Hepatocyte (in vitro differentiated cells): ENCODE data around the gene LSM12. TPM values are rescaled to one million over a fixed set of nuclear protein-coding genes. Genes with fewer than 3 reads are reported as not detected.

ENCODE experiments used
- DNase-seq: peaks from one replicate; pipeline ENCODE4 v3.0.0-alpha.2; 2016; ENCODE audit warnings: low spot score
- H2AFZ ChIP-seq: fragments of 200-600 bp; sonication (generic); 2 replicates; pipeline ENCODE4 v1.6.0; 2016; ENCODE audit warnings: antibody characterized with exemption, mild to moderate bottlenecking
- H3K27ac ChIP-seq: fragments of 200-600 bp; sonication (generic); 2 replicates; pipeline ENCODE4 v1.5.1; 2016; ENCODE audit warnings: mild to moderate bottlenecking
- H3K27me3 ChIP-seq: fragments of 200-600 bp; sonication (generic); 2 replicates; pipeline ENCODE4 v1.6.1; 2016
- H3K36me3 ChIP-seq: fragments of 200-600 bp; sonication (generic); replicated peaks from 2 replicates; pipeline ENCODE4 v1.5.1; 2016; ENCODE audit warnings: low read depth; ENCODE audit not compliant: insufficient read depth
- H3K4me1 ChIP-seq: fragments of 200-600 bp; sonication (generic); 2 replicates; pipeline ENCODE4 v1.5.1; 2016; ENCODE audit warnings: mild to moderate bottlenecking, moderate library complexity; ENCODE audit not compliant: insufficient read depth
- H3K4me2 ChIP-seq: fragments of 200-600 bp; sonication (generic); 2 replicates; pipeline ENCODE4 v1.6.0; 2016
- H3K4me3 ChIP-seq: fragments of 200-600 bp; sonication (generic); 2 replicates; pipeline ENCODE4 v1.5.1; 2016; ENCODE audit warnings: mild to moderate bottlenecking
- H3K79me2 ChIP-seq: fragments of 200-600 bp; sonication (generic); 2 replicates; pipeline ENCODE4 v1.6.0; 2017; ENCODE audit warnings: mild to moderate bottlenecking
- H3K9me2 ChIP-seq: fragments of 200-600 bp; sonication (generic); replicated peaks from 2 replicates; pipeline ENCODE4 v1.6.0; 2017; ENCODE audit warnings: mild to moderate bottlenecking; ENCODE audit not compliant: insufficient read depth
- H3K9me3 ChIP-seq: fragments of 200-600 bp; sonication (generic); 2 replicates; pipeline ENCODE4 v1.5.1; 2016; ENCODE audit warnings: low read depth, mild to moderate bottlenecking
- H4K20me1 ChIP-seq: fragments of 200-600 bp; sonication (generic); 2 replicates; pipeline ENCODE4 v1.6.0; 2016; ENCODE audit warnings: mild to moderate bottlenecking; ENCODE audit not compliant: insufficient read depth, poor library complexity, severe bottlenecking
- EZH2 ChIP-seq: fragments of 200-600 bp; sonication (generic); IDR thresholded peaks from 2 replicates; pipeline ENCODE4 v1.6.1; 2016; ENCODE audit warnings: antibody characterized with exemption, mild to moderate bottlenecking, borderline replicate concordance
- EZH2phosphoT487 ChIP-seq: fragments of 200-600 bp; sonication (generic); IDR thresholded peaks from one replicate; pipeline ENCODE4 v1.6.1; 2018; ENCODE audit warnings: antibody characterized with exemption, mild to moderate bottlenecking, low read depth, moderate library complexity; ENCODE audit not compliant: unreplicated experiment, severe bottlenecking
- WGBS: methylation state at CpG from one replicate; pipeline ENCODE4 v1.1.6; 2016; ENCODE audit warnings: low lambda C conversion rate; ENCODE audit errors: missing lambda C conversion rate; 5-methylcytosine and 5-hydroxymethylcytosine counted together
- polyA plus RNA-seq: library from polyadenylated mRNA; unstranded; fragments of >200 nt; fragmentation: Nextera tagmentation; extraction: Ambion mirVana; gene quantifications from 2 replicates; pipeline ENCODE4 v1.2.1, GENCODE V29; 2016
- total RNA-seq: library from RNA; depleted of rRNA; stranded (reverse); fragments of >200 nt; gene quantifications from 2 replicates; pipeline ENCODE4 v1.2.3, GENCODE V29; 2014
- TF ChIP-seq, protein P1 (sequence below): fragments of 200-600 bp; sonication (generic); IDR thresholded peaks from 2 replicates; pipeline ENCODE4 v1.5.1; 2016; ENCODE audit warnings: antibody characterized with exemption, mild to moderate bottlenecking; ENCODE audit not compliant: poor library complexity

LSM12 gene
- total and polyA plus RNA-seq, 2 experiments from 2014 or later = 40.4 to 44.5 TPM

DNA sequence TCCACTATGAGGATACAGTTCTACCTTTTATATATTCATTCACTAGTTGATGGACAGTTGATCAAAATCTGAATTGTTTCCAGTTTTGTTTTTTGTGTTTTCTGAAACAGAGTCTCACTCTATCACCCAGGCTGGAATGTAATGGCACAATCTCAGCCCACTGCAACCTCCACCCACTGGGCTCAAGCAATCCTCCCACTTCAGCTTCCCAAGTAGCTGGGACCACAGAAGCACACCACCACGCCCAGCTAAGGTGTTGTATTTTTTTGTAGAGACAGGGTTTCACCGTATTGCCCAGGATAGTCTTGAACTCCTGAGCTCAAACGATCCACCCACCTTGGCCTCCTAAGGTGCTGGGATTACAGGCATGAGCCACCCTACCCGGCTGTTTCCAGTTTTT lies 21.0 kb downstream of the LSM12 start:
- H3K36me3 ChIP-seq = no peaks in the 10 kb centered on the region
- TF ChIP-seq EZH2phosphoT487 = no peak
- TF ChIP-seq, protein P1, sequence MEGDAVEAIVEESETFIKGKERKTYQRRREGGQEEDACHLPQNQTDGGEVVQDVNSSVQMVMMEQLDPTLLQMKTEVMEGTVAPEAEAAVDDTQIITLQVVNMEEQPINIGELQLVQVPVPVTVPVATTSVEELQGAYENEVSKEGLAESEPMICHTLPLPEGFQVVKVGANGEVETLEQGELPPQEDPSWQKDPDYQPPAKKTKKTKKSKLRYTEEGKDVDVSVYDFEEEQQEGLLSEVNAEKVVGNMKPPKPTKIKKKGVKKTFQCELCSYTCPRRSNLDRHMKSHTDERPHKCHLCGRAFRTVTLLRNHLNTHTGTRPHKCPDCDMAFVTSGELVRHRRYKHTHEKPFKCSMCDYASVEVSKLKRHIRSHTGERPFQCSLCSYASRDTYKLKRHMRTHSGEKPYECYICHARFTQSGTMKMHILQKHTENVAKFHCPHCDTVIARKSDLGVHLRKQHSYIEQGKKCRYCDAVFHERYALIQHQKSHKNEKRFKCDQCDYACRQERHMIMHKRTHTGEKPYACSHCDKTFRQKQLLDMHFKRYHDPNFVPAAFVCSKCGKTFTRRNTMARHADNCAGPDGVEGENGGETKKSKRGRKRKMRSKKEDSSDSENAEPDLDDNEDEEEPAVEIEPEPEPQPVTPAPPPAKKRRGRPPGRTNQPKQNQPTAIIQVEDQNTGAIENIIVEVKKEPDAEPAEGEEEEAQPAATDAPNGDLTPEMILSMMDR = no peak
- TF ChIP-seq EZH2 = no peak
- no peaks in the 10 kb centered on the region for H3K27me3 ChIP-seq
- H3K79me2 ChIP-seq = peaks cover 78% of the 10 kb centered on the region
- no peaks in the 10 kb centered on the region for H3K9me2 ChIP-seq
- no peaks in the 10 kb centered on the region for H3K9me3 ChIP-seq
- no peak for DNase-seq
- H3K27ac ChIP-seq = no peak overlapping the region
- no peak overlapping the region for H3K4me2 ChIP-seq
- peaks cover 48% of the 10 kb centered on the region for H4K20me1 ChIP-seq
- no peaks in the 10 kb centered on the region for H3K4me1 ChIP-seq
- 93% methylated on average over 4 of the region's 4 CpGs for WGBS
- H2AFZ ChIP-seq = no peak overlapping the region
- H3K4me3 ChIP-seq = no peak overlapping the region

- H3K36me3 ChIP-seq = no peaks in the 10 kb centered on the region
- H4K20me1 ChIP-seq = peaks cover 51% of the 10 kb centered on the region
- no peaks in the 10 kb centered on the region for H3K27me3 ChIP-seq
- H3K4me3 ChIP-seq = no peak overlapping the region
- TF ChIP-seq EZH2 = no peak
- no peak for TF ChIP-seq EZH2phosphoT487
- TF ChIP-seq, protein P1 = no peak
- WGBS = 75% methylated on average over 1 of the region's 1 CpG
- peak overlapping the region; percentile 10 for H3K27ac ChIP-seq
- DNase-seq = no peak
- peaks cover 76% of the 10 kb centered on the region for H3K79me2 ChIP-seq
- no peaks in the 10 kb centered on the region for H3K4me1 ChIP-seq
- H3K9me2 ChIP-seq = no peaks in the 10 kb centered on the region
- H2AFZ ChIP-seq = no peak overlapping the region
- H3K9me3 ChIP-seq = no peaks in the 10 kb centered on the region
- no peak overlapping the region for H3K4me2 ChIP-seq
Measured at GRCh38 chr17:44044071-44044470, 22.4 kb downstream of the LSM12 start.

- Histone ChIP-seq H3K4me1 (no peaks in the 10 kb centered on the region), H3K9me3 (no peaks in the 10 kb centered on the region), H3K4me2 (no peak overlapping the region), H3K9me2 (no peaks in the 10 kb centered on the region), H3K79me2 (peaks cover 73% of the 10 kb centered on the region), H3K36me3 (no peaks in the 10 kb centered on the region), H3K27ac (peak overlapping the region; percentile 1), H2AFZ (no peak overlapping the region), H3K27me3 (no peaks in the 10 kb centered on the region), H4K20me1 (peaks cover 44% of the 10 kb centered on the region), H3K4me3 (no peak overlapping the region)
- no peak for DNase-seq
- no peak for TF ChIP-seq EZH2phosphoT487
- TF ChIP-seq, protein P1 = no peak
- no peak for TF ChIP-seq EZH2
- 79% methylated on average over 4 of the region's 4 CpGs for WGBS
Measured at GRCh38 chr17:44043272-44043696, 23.2 kb downstream of the LSM12 start.

DNA sequence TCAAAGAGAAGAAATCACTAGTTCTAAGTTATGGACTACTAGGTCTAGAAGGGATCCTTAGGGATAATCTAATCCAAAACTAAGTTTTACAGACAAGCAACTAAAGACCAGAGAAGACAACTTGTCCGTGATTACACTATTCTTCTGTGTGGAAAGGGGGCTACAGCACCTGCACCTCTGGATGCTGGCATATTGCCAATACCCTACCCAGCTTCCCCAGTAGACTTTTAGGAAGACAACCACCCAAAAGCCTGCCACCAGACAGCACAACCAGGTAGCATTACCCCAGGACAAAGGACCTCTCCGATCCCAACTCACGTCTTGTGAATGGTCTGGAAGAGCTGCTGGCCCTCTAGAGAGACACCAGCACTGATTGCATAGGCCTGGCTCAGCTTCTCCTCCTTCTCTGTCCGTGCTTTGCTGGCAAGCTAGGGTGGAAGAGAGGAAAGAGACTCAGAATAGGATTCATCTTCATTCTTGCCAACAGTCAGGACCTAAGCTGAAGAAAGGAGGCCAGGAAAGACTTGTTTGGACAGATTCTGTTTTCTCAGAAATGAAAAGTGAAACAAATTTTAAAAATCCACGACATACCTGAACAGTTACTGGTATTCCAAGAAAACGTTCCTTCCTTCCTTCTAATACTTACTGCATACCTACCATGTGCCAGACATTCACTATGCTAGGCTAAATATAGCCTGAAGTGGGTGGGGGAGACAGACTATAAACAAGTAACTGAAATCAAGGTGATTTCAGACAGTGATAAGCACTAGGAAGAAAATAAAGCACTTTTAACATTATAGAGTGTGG lies 26.4 kb downstream of the LSM12 start:
- Histone ChIP-seq H3K27me3 (no peaks in the 10 kb centered on the region), H4K20me1 (peaks cover 32% of the 10 kb centered on the region), H3K27ac (no peak overlapping the region), H3K4me1 (no peaks in the 10 kb centered on the region), H3K4me2 (no peak overlapping the region), H3K4me3 (no peak overlapping the region), H3K9me3 (no peaks in the 10 kb centered on the region), H3K9me2 (no peaks in the 10 kb centered on the region), H3K36me3 (no peaks in the 10 kb centered on the region), H3K79me2 (peaks cover 50% of the 10 kb centered on the region), H2AFZ (no peak overlapping the region)
- WGBS = 95% methylated on average over 6 of the region's 6 CpGs
- no peak for DNase-seq
- TF ChIP-seq EZH2 (no peak), EZH2phosphoT487 (no peak)
- TF ChIP-seq, protein P1 = no peak
